Mesodermal cell (in vitro differentiated cells): ENCODE measurements around the gene ITGA11.
"Not testable (repeated sequence)": the region's sequence is repeated elsewhere in the genome, so short reads cannot be mapped to it uniquely, and the experiment has no call there.

Source experiments
- H3K27ac ChIP-seq: 2 replicates; pipeline ENCODE4 v1.7.0; 2013; ENCODE audit warnings: mild to moderate bottlenecking, low read depth, low read length, moderate library complexity; ENCODE audit not compliant: severe bottlenecking
- H3K36me3 ChIP-seq: 2 replicates; pipeline ENCODE4 v1.7.1; 2013; ENCODE audit warnings: mild to moderate bottlenecking, low read length, moderate library complexity; ENCODE audit not compliant: control insufficient read depth, insufficient read depth
- H3K4me1 ChIP-seq: one replicate; pipeline ENCODE4 v1.7.1; 2013; ENCODE audit warnings: mild to moderate bottlenecking, low read length; ENCODE audit not compliant: insufficient read depth, control insufficient read depth, poor library complexity, severe bottlenecking
- H3K4me3 ChIP-seq: 2 replicates; pipeline ENCODE4 v1.7.0; 2013; ENCODE audit warnings: low read length, control low read depth, mild to moderate bottlenecking; ENCODE audit not compliant: insufficient read depth, poor library complexity, severe bottlenecking; ENCODE audit errors: extremely low read depth
- H3K9me3 ChIP-seq: 2 replicates; pipeline ENCODE4 v1.7.1; 2013; ENCODE audit warnings: mild to moderate bottlenecking, low read length, moderate library complexity; ENCODE audit not compliant: control insufficient read depth
- WGBS, 2 experiments: methylation state at CpG; one replicate each; pipeline ENCODE4 v1.1.5; 2013; ENCODE audit warnings: missing lambda C conversion rate in 2 of 2; ENCODE audit not compliant: insufficient coverage in 2 of 2; 5-methylcytosine and 5-hydroxymethylcytosine counted together

ITGA11 gene

DNA sequence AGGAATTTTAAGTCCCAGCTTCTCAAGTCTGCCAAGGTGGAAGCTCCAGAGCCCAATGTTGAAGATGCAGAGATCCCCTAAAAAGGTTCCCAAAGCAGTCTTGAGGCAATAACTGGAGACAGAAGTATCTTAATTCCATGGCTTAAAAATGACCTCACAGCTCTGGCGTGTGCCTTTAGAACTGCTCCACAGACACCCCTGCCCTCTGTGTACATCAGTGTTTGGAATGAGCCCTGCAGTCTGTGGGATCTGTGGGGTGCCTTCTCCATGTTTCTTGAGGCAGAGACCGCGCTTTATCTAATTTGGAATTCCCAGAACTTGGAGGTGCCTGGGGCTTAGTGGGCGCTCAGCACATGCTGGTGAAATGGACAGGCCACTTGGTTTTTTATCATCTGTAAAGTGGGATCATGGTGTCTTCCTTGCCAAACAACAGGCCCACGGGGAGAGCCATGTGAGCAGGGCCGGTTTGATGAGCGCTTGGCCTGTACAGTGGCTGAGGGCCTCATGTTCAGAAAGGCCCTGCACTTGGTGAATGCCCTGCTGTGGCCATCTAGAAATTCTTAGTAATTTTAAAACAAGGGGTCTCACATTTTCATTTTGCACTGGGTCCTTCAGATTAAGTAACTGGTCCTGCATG is 7.1 kb downstream of the ITGA11 start:
- Histone ChIP-seq H3K4me1 (peaks cover 36% of the 10 kb centered on the region), H3K36me3 (no peaks in the 10 kb centered on the region), H3K4me3 (no peak overlapping the region), H3K9me3 (no peaks in the 10 kb centered on the region), H3K27ac (no peak overlapping the region)
- WGBS, 2 experiments = 80 to 84% methylated on average over 7 of the region's 7 CpGs

DNA sequence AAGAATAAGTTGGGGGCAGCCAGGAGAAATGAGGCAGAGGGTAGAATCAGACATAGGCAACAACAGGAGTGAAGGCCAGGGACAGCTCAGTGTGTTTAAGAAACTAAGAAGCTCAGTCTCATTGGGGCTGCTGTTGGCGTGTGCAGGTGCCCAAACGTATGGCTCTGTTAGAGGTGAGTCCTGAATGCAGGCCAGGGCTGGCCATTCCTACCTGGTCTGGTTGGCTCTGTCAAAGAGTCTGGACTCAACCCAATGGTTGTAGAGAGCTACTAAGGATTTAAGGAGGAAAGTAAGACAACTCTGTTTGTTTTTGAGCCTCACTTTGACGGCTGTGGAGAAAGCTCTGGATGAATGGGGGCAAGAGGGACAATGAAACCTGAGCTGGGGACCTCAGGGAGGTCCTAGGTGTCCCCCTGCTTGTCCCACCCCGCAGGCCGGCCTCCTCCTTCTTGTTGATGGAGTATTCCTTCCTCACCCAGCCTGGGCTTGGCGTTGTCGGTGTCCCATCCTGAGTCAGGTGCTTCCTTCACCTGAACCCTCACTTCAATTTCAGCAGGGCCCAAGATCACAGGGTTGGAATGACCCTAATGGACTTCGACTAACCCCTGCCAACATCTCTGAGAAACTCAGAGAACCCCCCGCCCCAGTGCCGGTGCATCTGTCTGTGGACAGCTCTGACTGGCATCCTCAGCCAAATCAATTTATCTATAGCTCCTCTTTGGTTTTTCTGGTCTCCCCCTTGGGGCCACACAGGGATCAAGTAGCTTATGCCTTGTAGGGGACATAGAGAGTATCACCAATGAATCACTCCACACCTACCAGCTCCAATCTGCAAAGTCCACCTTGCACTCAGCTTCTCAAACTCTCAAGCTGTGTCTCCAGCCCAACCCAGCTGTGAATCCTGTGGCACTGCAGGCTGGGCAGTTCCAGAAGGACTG is 8.3 kb downstream of the ITGA11 start:
- no peaks in the 10 kb centered on the region for H3K36me3 ChIP-seq
- no peak overlapping the region for H3K4me3 ChIP-seq
- H3K4me1 ChIP-seq = peaks cover 44% of the 10 kb centered on the region
- no peak overlapping the region for H3K27ac ChIP-seq
- no peaks in the 10 kb centered on the region for H3K9me3 ChIP-seq
- WGBS, 2 experiments = 91 to 94% methylated on average over 9 to 10 of the region's 10 CpGs

DNA sequence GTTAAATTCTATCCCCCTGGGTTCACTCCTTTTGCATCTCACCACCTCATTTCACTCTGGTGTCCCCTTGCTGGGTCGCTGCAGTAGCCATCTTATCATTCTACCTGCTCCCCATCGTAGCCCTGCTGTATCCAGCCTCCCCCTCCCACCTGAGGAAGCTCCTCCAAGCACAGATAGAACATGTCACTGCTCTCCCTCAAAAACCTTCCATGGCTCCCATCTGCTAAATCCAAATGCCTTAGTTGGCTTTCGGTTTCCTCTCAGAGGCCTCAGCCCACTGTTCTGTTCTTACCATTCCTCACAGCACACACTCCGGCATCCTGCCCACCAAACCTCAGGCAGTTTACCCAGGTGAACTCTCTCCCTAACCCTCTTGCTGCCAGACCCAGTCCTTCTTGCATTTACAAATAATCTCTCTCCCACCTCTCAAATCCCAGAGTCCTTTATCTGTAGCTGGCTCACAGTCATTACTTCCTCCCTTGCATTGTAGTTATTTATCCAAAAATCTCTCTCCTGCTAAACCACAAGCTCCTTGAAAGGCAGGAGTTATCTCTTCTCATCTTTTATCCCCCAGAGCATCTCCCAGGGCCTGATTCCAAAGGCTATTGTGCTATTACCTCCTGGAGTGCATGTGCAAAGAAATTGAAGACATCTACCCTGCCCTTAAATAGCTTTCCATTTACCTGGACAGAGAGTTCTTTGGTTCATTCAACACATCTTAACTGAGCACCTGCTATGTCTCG is 9.4 kb downstream of the ITGA11 start:
- not testable (repeated sequence) for H3K9me3 ChIP-seq, H3K27ac ChIP-seq, H3K4me3 ChIP-seq, H3K36me3 ChIP-seq
- 78 to 92% methylated on average over 2 to 4 of the region's 5 CpGs for WGBS, 2 experiments
- H3K4me1 ChIP-seq = peaks cover 38% of the 10 kb centered on the region

DNA sequence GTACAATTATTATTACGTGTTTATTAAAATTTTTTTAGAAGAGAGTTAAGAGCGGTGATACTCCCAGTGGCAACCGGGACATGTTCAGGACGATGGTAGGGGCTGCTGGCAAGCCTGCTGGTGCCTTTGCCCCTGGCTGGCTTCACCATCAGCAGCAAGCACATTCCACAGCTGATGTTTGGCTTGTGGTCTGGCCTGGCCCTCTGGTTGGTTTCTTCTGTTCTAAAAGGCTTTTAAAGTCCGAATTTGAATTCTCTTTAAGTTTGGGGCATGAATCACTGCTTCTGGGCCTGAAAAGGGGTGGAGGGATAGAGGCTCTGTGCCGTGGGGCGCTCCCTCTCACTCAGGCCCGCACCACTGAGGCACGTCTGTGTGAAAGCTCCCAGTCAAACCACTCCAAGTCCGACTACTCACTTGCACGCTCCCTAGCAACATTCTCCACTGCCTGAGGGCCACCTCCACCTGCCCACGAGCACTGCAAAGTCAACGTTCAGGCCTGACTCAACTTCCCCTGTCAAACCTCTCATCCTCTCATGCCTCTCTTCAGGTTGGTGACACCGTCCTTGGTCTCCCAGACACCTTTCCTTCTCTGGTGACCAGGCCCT is 10.1 kb downstream of the ITGA11 start:
- Histone ChIP-seq H3K9me3 (no peaks in the 10 kb centered on the region), H3K36me3 (no peaks in the 10 kb centered on the region), H3K4me3 (no peak overlapping the region), H3K4me1 (peaks cover 37% of the 10 kb centered on the region), H3K27ac (no peak overlapping the region)
- WGBS, 2 experiments = 78 to 84% methylated on average over 12 to 14 of the region's 14 CpGs

DNA sequence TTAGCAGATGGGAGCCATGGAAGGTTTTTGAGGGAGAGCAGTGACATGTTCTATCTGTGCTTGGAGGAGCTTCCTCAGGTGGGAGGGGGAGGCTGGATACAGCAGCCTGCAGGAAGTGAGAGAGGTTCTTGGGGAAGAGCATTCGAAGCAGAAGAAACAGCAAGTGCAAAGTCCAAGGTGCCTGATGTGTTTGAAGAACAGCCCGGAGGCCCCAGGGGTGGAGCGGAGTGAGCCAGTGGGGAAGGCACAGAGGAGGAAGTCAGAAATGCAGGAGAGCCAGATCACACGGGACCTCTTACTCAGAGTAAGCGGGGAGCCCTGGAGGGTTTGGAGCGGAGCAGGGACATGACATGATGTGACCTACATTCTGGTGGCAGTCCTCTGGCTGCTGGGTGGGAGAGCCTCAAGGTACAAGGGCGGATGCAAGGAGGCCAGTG is 10.8 kb downstream of the ITGA11 start:
- Histone ChIP-seq H3K4me1 (peaks cover 37% of the 10 kb centered on the region), H3K27ac (peak overlapping the region; percentile 54), H3K9me3 (no peaks in the 10 kb centered on the region), H3K36me3 (no peaks in the 10 kb centered on the region), H3K4me3 (no peak overlapping the region)
- WGBS, 2 experiments = 55 to 59% methylated on average over 7 of the region's 7 CpGs

DNA sequence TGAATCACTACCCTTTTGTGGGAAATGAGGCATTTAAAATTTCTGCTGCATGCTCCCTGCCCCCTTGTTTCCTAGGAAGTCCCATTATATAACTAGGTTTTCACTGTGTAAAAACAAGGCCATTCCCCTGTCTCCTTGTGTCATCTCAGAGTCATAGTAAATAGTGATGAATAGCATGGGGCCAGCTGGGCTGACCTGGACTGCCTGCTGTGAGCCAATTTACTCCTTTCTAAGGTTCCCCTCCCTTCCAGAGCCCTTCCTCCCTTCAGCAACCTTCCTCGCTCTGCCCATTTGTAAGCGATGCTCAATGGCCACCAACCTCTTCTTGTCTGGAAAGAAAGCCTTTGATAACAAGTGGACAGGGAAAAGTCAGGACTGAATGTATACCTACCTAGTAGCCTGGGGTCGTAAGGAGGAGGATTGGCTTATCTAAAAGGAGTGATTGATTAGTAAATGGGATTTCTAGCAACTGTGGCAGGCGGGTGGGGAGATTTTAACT is 11.7 kb downstream of the ITGA11 start:
- H3K9me3 ChIP-seq = no peaks in the 10 kb centered on the region
- peaks cover 3% of the 10 kb centered on the region for H3K36me3 ChIP-seq
- peak overlapping the region; percentile 57 for H3K27ac ChIP-seq
- H3K4me1 ChIP-seq = peaks cover 35% of the 10 kb centered on the region
- H3K4me3 ChIP-seq = no peak overlapping the region
- WGBS, 2 experiments = 29 to 47% methylated on average over 1 to 3 of the region's 4 CpGs

DNA sequence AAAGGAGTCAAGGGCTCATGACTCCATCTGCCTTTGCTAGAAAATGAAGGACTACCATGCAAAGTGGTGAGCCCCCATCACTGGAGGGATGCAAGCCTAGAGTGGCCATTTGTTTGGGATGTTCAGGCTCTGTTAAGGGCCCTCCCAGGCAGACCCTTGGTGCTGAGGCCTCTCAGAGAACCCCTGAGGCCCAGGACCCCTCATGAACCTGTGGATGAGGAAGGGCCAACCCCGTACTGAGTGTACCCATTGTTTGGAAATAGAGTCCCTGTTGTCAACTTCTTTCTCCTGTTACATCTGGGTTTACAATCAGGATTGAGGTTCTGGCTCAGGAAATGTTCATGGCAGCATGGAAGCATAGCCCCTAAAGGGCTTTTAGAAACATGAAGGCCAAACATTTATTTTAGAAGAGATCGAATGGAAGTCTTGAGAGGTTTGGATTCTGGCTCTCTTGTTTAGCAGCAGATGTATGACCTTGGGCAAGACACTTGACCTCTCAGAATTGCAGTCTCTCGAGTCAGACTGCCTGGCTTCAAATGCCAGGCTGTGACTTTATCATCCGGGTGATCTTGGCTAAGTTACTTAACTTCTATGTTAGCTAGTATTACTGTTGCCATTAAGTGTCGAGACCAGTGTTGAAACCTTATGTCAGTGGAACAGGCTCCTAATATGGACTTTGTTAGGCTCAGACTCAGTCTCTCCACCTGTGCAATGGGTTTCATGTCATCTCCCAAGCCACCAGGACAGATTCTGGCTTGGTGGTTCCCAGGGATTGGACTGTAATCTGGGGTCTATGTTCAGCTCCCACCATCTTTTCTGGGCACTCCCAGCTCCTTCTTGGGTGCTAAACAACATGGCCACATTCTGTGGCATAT is 12.4 kb downstream of the ITGA11 start:
- no peak overlapping the region for H3K4me3 ChIP-seq
- H3K27ac ChIP-seq = peak overlapping the region; percentile 57
- H3K36me3 ChIP-seq = peaks cover 3% of the 10 kb centered on the region
- H3K9me3 ChIP-seq = no peaks in the 10 kb centered on the region
- peaks cover 28% of the 10 kb centered on the region for H3K4me1 ChIP-seq
- 94 to 96% methylated on average over 4 to 5 of the region's 5 CpGs for WGBS, 2 experiments

DNA sequence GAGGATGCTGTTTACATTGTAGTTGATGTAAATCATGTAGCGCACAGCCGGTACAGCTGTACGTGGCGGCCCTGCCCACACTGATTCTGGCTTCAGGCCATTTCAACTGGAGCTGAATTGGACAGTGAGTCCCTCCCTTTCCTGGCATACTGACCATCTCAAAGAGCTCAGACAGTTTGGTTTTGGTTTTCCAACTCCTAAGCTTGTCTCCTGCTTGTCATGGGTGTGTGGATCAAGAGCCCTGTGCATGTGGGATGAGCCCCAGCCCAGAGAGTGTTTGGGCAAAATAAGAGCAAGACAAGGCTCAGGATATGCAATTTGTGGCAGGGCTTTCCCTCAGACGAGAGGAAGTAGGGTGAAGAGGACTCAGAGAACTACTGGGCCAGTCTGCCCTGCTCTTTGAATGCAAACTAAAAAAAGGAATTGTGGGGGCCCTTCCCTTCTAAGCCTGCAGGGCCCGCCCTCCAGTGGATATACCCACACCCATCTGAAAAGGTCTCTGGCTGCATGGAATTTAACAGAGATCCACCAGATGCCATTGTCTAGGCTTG is 13.3 kb downstream of the ITGA11 start:
- peaks cover 3% of the 10 kb centered on the region for H3K36me3 ChIP-seq
- WGBS, 2 experiments = 80 to 81% methylated on average over 5 of the region's 6 CpGs
- no peaks in the 10 kb centered on the region for H3K9me3 ChIP-seq
- no peak overlapping the region for H3K4me3 ChIP-seq
- H3K4me1 ChIP-seq = peaks cover 27% of the 10 kb centered on the region
- H3K27ac ChIP-seq = no peak overlapping the region

DNA sequence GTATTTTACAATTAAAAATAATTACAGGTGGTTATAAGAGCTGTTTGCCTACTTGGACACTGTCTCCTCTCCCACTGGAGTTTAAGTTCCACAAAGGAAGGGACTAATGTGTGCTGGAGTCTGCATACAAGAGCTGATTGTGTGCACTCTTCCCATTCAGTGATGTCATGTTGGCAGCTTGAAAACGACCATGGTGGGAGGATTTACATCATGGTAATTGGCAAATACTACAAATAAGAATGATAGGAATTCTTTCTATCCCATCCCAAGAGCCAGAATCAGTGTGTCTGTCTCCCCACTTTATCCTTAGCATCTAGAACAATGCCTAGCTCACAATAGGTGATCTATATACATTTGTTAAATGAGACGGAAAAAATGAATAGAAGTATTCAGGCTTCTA is 14.1 kb downstream of the ITGA11 start:
- Histone ChIP-seq H3K36me3 (peaks cover 3% of the 10 kb centered on the region), H3K4me3 (no peak overlapping the region), H3K4me1 (peaks cover 24% of the 10 kb centered on the region), H3K27ac (no peak overlapping the region), H3K9me3 (no peaks in the 10 kb centered on the region)
- WGBS, 2 experiments = no CpG with 5 or more reads among the region's 2 CpGs
